HEK293 (cell line): ENCODE results near the gene DGUOK.

Experiments
- CTCF ChIA-PET: fragments of 350-600 bp; formaldehyde crosslinking; extraction: SDS; loops from one replicate; lab custom pipeline; 2021; ENCODE audit warnings: antibody characterized with exemption; lab: Yijun Ruan, JAX
- POLR2A ChIA-PET: fragments of 300-600 bp; formaldehyde crosslinking; extraction: SDS; loops from one replicate; lab custom pipeline; 2020; ENCODE audit warnings: antibody characterized with exemption, inconsistent platforms; lab: Yijun Ruan, JAX
- H3K27ac ChIP-seq: fragments of 200-500 bp; sonication (Bioruptor generic); 2 replicates; pipeline ENCODE4 v1.5.1; 2014; ENCODE audit warnings: low read depth, low read length, control low read depth, inconsistent platforms; ENCODE audit errors: extremely low read depth
- H3K36me3 ChIP-seq, 2 experiments: fragments of 200-500 bp in 1 of 2; sonication (Bioruptor generic) in 1 of 2; 1 replicate in 1 of 2; 2 replicates in 1 of 2; pipeline ENCODE4 v1.5.1; 2014 to 2017; ENCODE audit warnings: inconsistent platforms in 2 of 2, low read length in 2 of 2; ENCODE audit not compliant: control insufficient read depth in 2 of 2, insufficient read depth in 1 of 2
- H3K4me1 ChIP-seq: fragments of 200-500 bp; sonication (Bioruptor generic); 2 replicates; pipeline ENCODE4 v1.5.1; 2014; ENCODE audit warnings: mild to moderate bottlenecking, low read length, inconsistent platforms; ENCODE audit not compliant: control insufficient read depth, insufficient read depth
- H3K4me3 ChIP-seq: 2 replicates; pipeline ENCODE4 v1.5.1; 2011; ENCODE audit warnings: low read depth, mild to moderate bottlenecking, control low read depth, low read length, moderate library complexity
- H3K9me3 ChIP-seq: fragments of 200-500 bp; sonication (Bioruptor generic); 2 replicates; pipeline ENCODE4 v1.5.1; 2014; ENCODE audit warnings: low read depth, low read length, inconsistent platforms; ENCODE audit not compliant: control insufficient read depth, insufficient read depth
- REST ChIP-seq: fragments of 450-650 bp; formaldehyde crosslinking; IDR thresholded peaks from 2 replicates; pipeline ENCODE4 v1.5.1; 2016; ENCODE audit warnings: missing biosample characterization, missing genetic modification characterization
- SALL2 ChIP-seq: fragments of 450-650 bp; formaldehyde crosslinking; IDR thresholded peaks from 2 replicates; pipeline ENCODE4 v1.5.0; 2017; ENCODE audit warnings: missing biosample characterization, mild to moderate bottlenecking, missing genetic modification characterization, borderline replicate concordance
- TSHZ1 ChIP-seq: fragments of 450-650 bp; formaldehyde crosslinking; IDR thresholded peaks from 2 replicates; pipeline ENCODE4 v1.5.1; 2016; ENCODE audit warnings: missing biosample characterization, missing genetic modification characterization, borderline replicate concordance
- ZBTB17 ChIP-seq: fragments of 450-650 bp; formaldehyde crosslinking; IDR thresholded peaks from 2 replicates; pipeline ENCODE4 v1.5.1; 2016; ENCODE audit warnings: missing biosample characterization, missing genetic modification characterization
- ZBTB8A ChIP-seq: fragments of 450-650 bp; formaldehyde crosslinking; IDR thresholded peaks from 2 replicates; pipeline ENCODE4 v1.5.1; 2016; ENCODE audit warnings: missing biosample characterization, missing genetic modification characterization
- ZNF121 ChIP-seq: fragments of 450-650 bp; formaldehyde crosslinking; IDR thresholded peaks from 2 replicates; pipeline ENCODE4 v1.5.1; 2016; ENCODE audit warnings: missing biosample characterization, missing genetic modification characterization
- ZNF18 ChIP-seq: fragments of 450-650 bp; formaldehyde crosslinking; IDR thresholded peaks from 2 replicates; pipeline ENCODE4 v1.5.1; 2016; ENCODE audit warnings: missing biosample characterization, missing genetic modification characterization
- ZNF518A ChIP-seq: fragments of 450-650 bp; formaldehyde crosslinking; conservative IDR thresholded peaks from 2 replicates; pipeline ENCODE4 v1.5.1; 2016; ENCODE audit warnings: low read depth, missing biosample characterization, missing genetic modification characterization
- ZNF624 ChIP-seq: fragments of 450-650 bp; formaldehyde crosslinking; IDR thresholded peaks from 2 replicates; pipeline ENCODE4 v1.5.1; 2017; ENCODE audit warnings: missing biosample characterization, missing genetic modification characterization

Gene DGUOK

GRCh38 chr2:73889206-73889605 is 37.5 kb upstream of the DGUOK start (continued):
- TF ChIP-seq TSHZ1 (tag by site-specific recombination) (no peak), ZNF18 (tag by site-specific recombination) (no peak), ZBTB8A (tag by site-specific recombination) (no peak)

- H3K4me3 ChIP-seq, result no peak overlapping the region
- no peaks in the 10 kb centered on the region for H3K36me3 ChIP-seq
- no peak overlapping the region for H3K27ac ChIP-seq
- TF ChIP-seq ZNF121 (tag by site-specific recombination), result no peak
- TF ChIP-seq REST (tag by site-specific recombination), result peak; percentile 44; the same call in 1 of the 2 replicates
- H3K9me3 ChIP-seq, result no peaks in the 10 kb centered on the region
- H3K4me1 ChIP-seq, result no peaks in the 10 kb centered on the region
- ChIA-PET POLR2A (no interaction called here), CTCF (no interaction called here)
These were observed 36.2 kb upstream of the DGUOK start for GRCh38 chr2:73890301-73891092.

GRCh38 chr2:73891276-73891901 is 35.3 kb upstream of the DGUOK start:
- CTCF ChIA-PET, result no interaction called here
- POLR2A ChIA-PET, result no interaction called here
- TF ChIP-seq SALL2 (no peak), ZBTB17 (peak; percentile 91)
- TF ChIP-seq, all 188 proteins: peak for 1
- Histone ChIP-seq H3K36me3 (no peaks in the 10 kb centered on the region), H3K4me1 (no peaks in the 10 kb centered on the region), H3K27ac (no peak overlapping the region), H3K9me3 (no peaks in the 10 kb centered on the region), H3K4me3 (no peak overlapping the region)

- no peak within 1 kb of the TSS for H3K27ac ChIP-seq
- no peaks in the 10 kb centered on the region for H3K4me1 ChIP-seq
- H3K4me3 ChIP-seq, result no peak within 1 kb of the TSS
- CTCF ChIA-PET, result no interaction called here
- POLR2A ChIA-PET, result no interaction called here
- H3K9me3 ChIP-seq, result no peaks in the 10 kb centered on the region
- no peaks in the 10 kb centered on the region for H3K36me3 ChIP-seq
- TF ChIP-seq ZNF624 (tag by site-specific recombination), result no peak
- TF ChIP-seq ZNF518A, result no peak
These were observed 33.9 kb upstream of the DGUOK start, which contains the start of gene ACTG2 for GRCh38 chr2:73892631-73893329. Gene ACTG2 (plus strand): TSS chr2:73893008. CDS start chr2:73901312, 8,304 bp downstream.
